Measurements from ENCODE around the gene WFIKKN2. TPM values are rescaled to one million over a fixed set of nuclear protein-coding genes. Genes with fewer than 3 reads are reported as not detected.

The WFIKKN2 gene
- total and polyA plus RNA-seq, 7 donors = 0.09 to 3.4 (median 0.32) TPM

DNA sequence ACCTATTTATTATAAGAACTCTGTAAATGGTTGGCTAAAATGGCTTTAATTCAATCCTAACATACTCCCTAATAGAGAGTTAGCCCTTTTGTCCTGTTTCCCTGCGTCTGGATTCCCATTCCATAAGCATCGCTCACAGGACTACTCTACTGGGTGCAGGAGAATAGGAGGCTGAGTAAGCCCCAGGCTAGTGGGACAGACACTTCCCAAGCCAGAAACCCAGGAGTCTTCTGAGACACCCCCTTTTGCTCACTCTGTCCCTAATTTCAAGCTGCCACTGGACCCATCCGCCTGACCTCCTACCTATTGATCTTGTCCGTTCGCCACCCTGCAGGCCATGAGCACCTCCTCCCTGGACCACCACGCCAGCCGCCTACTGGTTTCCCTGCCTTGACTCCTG is 47.5 kb downstream of the WFIKKN2 start:
- H3K9me3 ChIP-seq = no peaks in the 10 kb centered on the region
- WGBS, 3 donors = 96 to 98% (median 97%) methylated on average over 7 of the region's 7 CpGs
- DNase-seq (no peak), ATAC-seq (no peak)
- no peak overlapping the region for H3K27ac ChIP-seq
- H3K4me3 ChIP-seq = no peak overlapping the region
- intact Hi-C loops (cut with DNase I) = no loop called here
- H3K4me1 ChIP-seq = no peaks in the 10 kb centered on the region
- no peaks in the 10 kb centered on the region for H3K27me3 ChIP-seq (ENCODE audit: insufficient read depth in 3 of 3, low read length in 2 of 3)
- TF ChIP-seq CTCF (IDR thresholded peaks at IDR 0.05) = no peak
- no peaks in the 10 kb centered on the region for H3K36me3 ChIP-seq (ENCODE audit: insufficient read depth in 1 of 2, low read depth in 1 of 2)

- Histone ChIP-seq H3K4me1 (no peaks in the 10 kb centered on the region), H3K4me3 (no peak overlapping the region), H3K9me3 (no peaks in the 10 kb centered on the region), H3K27me3 (ENCODE audit: insufficient read depth in 3 of 3, low read length in 2 of 3) (no peaks in the 10 kb centered on the region), H3K36me3 (ENCODE audit: insufficient read depth in 1 of 2, low read depth in 1 of 2) (no peaks in the 10 kb centered on the region), H3K27ac (no peak overlapping the region)
- DNase-seq = no peak
- intact Hi-C loops (cut with DNase I) = no loop called here
- WGBS, 3 donors = 79 to 83% (median 80%) methylated on average over 5 of the region's 5 CpGs
- TF ChIP-seq CTCF (IDR thresholded peaks at IDR 0.05) = no peak
- ATAC-seq = peak in 1 of 4 donors; percentile 53
These were observed 48.6 kb downstream of the WFIKKN2 start for GRCh38 chr17:50883850-50884438.

DNA sequence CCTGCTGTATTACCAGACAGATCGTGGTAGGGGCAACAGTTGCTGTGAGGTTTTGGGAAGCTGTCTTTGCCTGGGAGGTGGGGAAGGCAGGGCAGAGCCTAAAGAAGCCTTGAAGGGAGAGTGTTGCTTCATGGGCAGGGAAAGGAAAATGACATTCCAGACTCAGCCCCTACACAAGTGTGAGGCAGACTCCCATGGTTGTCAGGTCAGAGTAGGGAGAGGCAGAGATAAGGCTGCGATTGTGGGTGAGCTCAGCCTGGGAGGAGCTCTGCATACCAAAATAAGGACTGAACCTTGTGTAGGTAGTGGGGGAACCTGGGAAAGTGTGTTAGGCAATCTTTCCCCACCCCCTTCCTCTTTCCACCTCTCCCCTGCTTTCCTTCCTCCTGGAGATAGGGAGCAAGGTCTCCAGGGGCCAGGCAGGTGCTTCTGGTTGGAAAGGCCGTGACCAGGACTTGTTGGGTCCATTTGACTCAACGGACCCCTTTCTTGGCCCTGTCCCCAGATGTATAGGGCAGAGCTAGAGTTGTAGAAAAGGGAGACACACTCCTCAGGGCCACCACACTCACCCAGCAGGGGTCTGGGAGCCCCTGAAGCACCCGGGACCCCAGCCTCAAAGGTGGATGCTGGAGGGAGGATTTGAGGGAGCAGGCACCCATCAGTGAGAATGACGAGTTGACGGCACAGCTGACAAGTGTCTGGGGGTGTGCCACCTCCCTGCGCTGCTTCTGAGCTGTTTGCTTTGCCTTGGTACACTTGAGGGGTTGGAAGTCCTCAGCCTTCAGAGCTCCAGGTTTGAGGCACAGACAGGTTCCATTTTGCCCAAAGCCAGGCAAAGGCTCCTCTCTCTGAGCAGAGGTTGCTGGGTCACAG is 49.3 kb downstream of the WFIKKN2 start:
- H3K27me3 ChIP-seq (ENCODE audit: insufficient read depth in 3 of 3, low read length in 2 of 3) = no peaks in the 10 kb centered on the region
- 80 to 85% (median 84%) methylated on average over 8 of the region's 8 CpGs for WGBS, 3 donors
- H3K4me1 ChIP-seq = no peaks in the 10 kb centered on the region
- peak in 1 of 4 donors; percentile 35 for ATAC-seq
- H3K36me3 ChIP-seq (ENCODE audit: insufficient read depth in 1 of 2, low read depth in 1 of 2) = no peaks in the 10 kb centered on the region
- no peak overlapping the region for H3K4me3 ChIP-seq
- DNase-seq = no peak
- no peaks in the 10 kb centered on the region for H3K9me3 ChIP-seq
- no peak for TF ChIP-seq CTCF (IDR thresholded peaks at IDR 0.05)
- intact Hi-C loops (cut with DNase I) = no loop called here
- no peak overlapping the region for H3K27ac ChIP-seq

DNA sequence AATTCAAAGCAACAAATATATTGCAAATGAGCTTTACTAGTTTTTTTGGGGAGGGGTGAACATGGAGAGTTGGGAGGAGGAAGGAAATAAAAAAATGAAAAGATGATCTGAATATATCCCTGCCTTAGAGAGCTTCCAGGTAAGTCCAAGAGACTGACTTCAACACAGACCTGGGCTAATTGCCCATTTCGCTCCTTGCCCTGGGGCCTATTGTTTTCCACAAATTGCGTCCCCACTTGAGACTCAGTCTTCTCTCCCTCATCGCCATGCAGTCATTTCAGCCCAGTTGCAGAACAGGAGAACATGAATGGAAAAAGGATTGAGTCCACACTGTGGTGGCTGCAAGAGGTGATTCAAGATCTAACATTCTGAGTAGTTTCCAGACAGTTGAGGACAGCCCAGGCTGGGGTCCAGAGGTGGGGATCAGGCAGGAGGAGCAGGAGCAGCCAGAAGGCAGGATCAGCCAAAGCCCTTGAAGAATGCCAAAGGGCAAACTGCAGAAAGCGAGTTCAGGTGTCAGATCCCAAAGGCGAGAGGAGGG is 52.4 kb downstream of the WFIKKN2 start:
- H3K27me3 ChIP-seq (ENCODE audit: insufficient read depth in 3 of 3, low read length in 2 of 3) = no peaks in the 10 kb centered on the region
- no peaks in the 10 kb centered on the region for H3K9me3 ChIP-seq
- H3K27ac ChIP-seq = no peak overlapping the region
- intact Hi-C loops (cut with DNase I) = no loop called here
- no peak overlapping the region for H3K4me3 ChIP-seq
- no peak for DNase-seq
- WGBS, 3 donors = 93 to 95% (median 93%) methylated on average over 5 of the region's 5 CpGs
- H3K36me3 ChIP-seq (ENCODE audit: insufficient read depth in 1 of 2, low read depth in 1 of 2) = no peaks in the 10 kb centered on the region
- no peak for TF ChIP-seq CTCF (IDR thresholded peaks at IDR 0.05)
- no peaks in the 10 kb centered on the region for H3K4me1 ChIP-seq
- ATAC-seq = no peak

Measured in psoas muscle (tissue), 8 donors.